IPS DF 6.9 (cell line): ENCODE data around the gene SCFD2.

Experiments
- DNase-seq: peaks from one replicate; pipeline ENCODE4 v3.0.0-alpha.2; 2013; ENCODE audit warnings: low read depth, low spot score
- H3K27ac ChIP-seq: one replicate; pipeline ENCODE4 v1.5.1; 2013; ENCODE audit warnings: low read length, control low read depth
- H3K27me3 ChIP-seq: 2 replicates; pipeline ENCODE4 v1.6.1; 2013; ENCODE audit warnings: mild to moderate bottlenecking, low read length; ENCODE audit not compliant: control insufficient read depth, insufficient read depth
- H3K36me3 ChIP-seq: 2 replicates; pipeline ENCODE4 v1.6.1; 2013; ENCODE audit warnings: low read length; ENCODE audit not compliant: control insufficient read depth, insufficient read depth
- H3K4me1 ChIP-seq: 2 replicates; pipeline ENCODE4 v1.6.1; 2013; ENCODE audit warnings: low read length; ENCODE audit not compliant: control insufficient read depth, insufficient read depth
- H3K4me3 ChIP-seq: 2 replicates; pipeline ENCODE4 v1.5.1; 2013; ENCODE audit warnings: mild to moderate bottlenecking, low read length
- H3K9me3 ChIP-seq: 2 replicates; pipeline ENCODE4 v1.6.1; 2013; ENCODE audit warnings: low read length, inconsistent platforms; ENCODE audit not compliant: control insufficient read depth, insufficient read depth
- WGBS: extraction: QIAGEN DNeasy Blood & Tissue Kit; methylation state at CpG from one replicate; pipeline ENCODE4 v1.1.7; 2013; ENCODE audit warnings: mixed read lengths, missing lambda C conversion rate; ENCODE audit not compliant: insufficient read length, insufficient coverage; 5-methylcytosine and 5-hydroxymethylcytosine counted together

The SCFD2 gene

GRCh38 chr4:52937829-52938228 lies 428.0 kb downstream of the SCFD2 start:
- no peaks in the 10 kb centered on the region for H3K27me3 ChIP-seq
- no peaks in the 10 kb centered on the region for H3K9me3 ChIP-seq
- no peak for DNase-seq
- WGBS, result no CpG with 5 or more reads among the region's 1 CpG
- no peak overlapping the region for H3K27ac ChIP-seq
- no peak overlapping the region for H3K4me3 ChIP-seq
- H3K4me1 ChIP-seq, result no peaks in the 10 kb centered on the region
- H3K36me3 ChIP-seq, result no peaks in the 10 kb centered on the region

- H3K4me1 ChIP-seq, result no peaks in the 10 kb centered on the region
- no peak overlapping the region for H3K4me3 ChIP-seq
- no peak overlapping the region for H3K27ac ChIP-seq
- H3K36me3 ChIP-seq, result no peaks in the 10 kb centered on the region
- H3K9me3 ChIP-seq, result no peaks in the 10 kb centered on the region
- 100% methylated on average over 1 of the region's 2 CpGs for WGBS
- H3K27me3 ChIP-seq, result no peaks in the 10 kb centered on the region
- no peak for DNase-seq
Observed at GRCh38 chr4:52936729-52937128, 429.1 kb downstream of the SCFD2 start.

GRCh38 chr4:52935317-52935716 lies 430.5 kb downstream of the SCFD2 start:
- Histone ChIP-seq H3K27me3 (no peaks in the 10 kb centered on the region), H3K36me3 (no peaks in the 10 kb centered on the region), H3K4me3 (no peak overlapping the region), H3K27ac (no peak overlapping the region), H3K9me3 (no peaks in the 10 kb centered on the region), H3K4me1 (no peaks in the 10 kb centered on the region)
- no peak for DNase-seq
- no CpG with 5 or more reads among the region's 4 CpGs for WGBS

- H3K4me3 ChIP-seq, result no peak overlapping the region
- WGBS, result no CpG with 5 or more reads among the region's 2 CpGs
- H3K4me1 ChIP-seq, result no peaks in the 10 kb centered on the region
- H3K36me3 ChIP-seq, result no peaks in the 10 kb centered on the region
- H3K9me3 ChIP-seq, result no peaks in the 10 kb centered on the region
- no peak overlapping the region for H3K27ac ChIP-seq
- DNase-seq, result no peak
- no peaks in the 10 kb centered on the region for H3K27me3 ChIP-seq
Observed at GRCh38 chr4:52933738-52934137, 432.1 kb downstream of the SCFD2 start.

GRCh38 chr4:52932591-52933470 lies 433.0 kb downstream of the SCFD2 start:
- no peaks in the 10 kb centered on the region for H3K4me1 ChIP-seq
- H3K9me3 ChIP-seq, result no peaks in the 10 kb centered on the region
- H3K36me3 ChIP-seq, result no peaks in the 10 kb centered on the region
- DNase-seq, result no peak
- no peaks in the 10 kb centered on the region for H3K27me3 ChIP-seq
- H3K4me3 ChIP-seq, result no peak overlapping the region
- H3K27ac ChIP-seq, result no peak overlapping the region
- WGBS, result no CpG with 5 or more reads among the region's 5 CpGs

- Histone ChIP-seq H3K27ac (no peak overlapping the region), H3K4me3 (no peak overlapping the region), H3K9me3 (no peaks in the 10 kb centered on the region), H3K4me1 (0 out of 2 replicates have a peak, but pooled peaks cover under 1% of the 10 kb centered on the region), H3K36me3 (no peaks in the 10 kb centered on the region), H3K27me3 (no peaks in the 10 kb centered on the region)
- DNase-seq, result no peak
- WGBS, result no CpG with 5 or more reads among the region's 4 CpGs
Observed at GRCh38 chr4:52931243-52931642, 434.6 kb downstream of the SCFD2 start.

GRCh38 chr4:52926196-52926974 lies 439.5 kb downstream of the SCFD2 start:
- Histone ChIP-seq H3K4me1 (peaks cover 4% of the 10 kb centered on the region; the same call in 1 of the 2 replicates), H3K4me3 (no peak overlapping the region), H3K9me3 (no peaks in the 10 kb centered on the region), H3K27me3 (no peaks in the 10 kb centered on the region), H3K36me3 (no peaks in the 10 kb centered on the region), H3K27ac (no peak overlapping the region)
- no CpG with 5 or more reads among the region's 9 CpGs for WGBS
- DNase-seq, result no peak

GRCh38 chr4:52925531-52925968 lies 440.3 kb downstream of the SCFD2 start:
- no peaks in the 10 kb centered on the region for H3K9me3 ChIP-seq
- H3K36me3 ChIP-seq, result no peaks in the 10 kb centered on the region
- no CpG with 5 or more reads among the region's 3 CpGs for WGBS
- H3K4me3 ChIP-seq, result no peak overlapping the region
- peaks cover 4% of the 10 kb centered on the region; the same call in 1 of the 2 replicates for H3K4me1 ChIP-seq
- no peaks in the 10 kb centered on the region for H3K27me3 ChIP-seq
- DNase-seq, result no peak
- no peak overlapping the region for H3K27ac ChIP-seq

GRCh38 chr4:52919461-52919860 lies 446.4 kb downstream of the SCFD2 start:
- Histone ChIP-seq H3K9me3 (no peaks in the 10 kb centered on the region), H3K4me1 (0 out of 2 replicates have a peak, but pooled peaks cover 2% of the 10 kb centered on the region), H3K27me3 (no peaks in the 10 kb centered on the region), H3K4me3 (no peak overlapping the region), H3K27ac (no peak overlapping the region), H3K36me3 (no peaks in the 10 kb centered on the region)
- no peak for DNase-seq
- no CpG with 5 or more reads among the region's 2 CpGs for WGBS

- H3K27me3 ChIP-seq, result no peaks in the 10 kb centered on the region
- DNase-seq, result no peak
- 0 out of 2 replicates have a peak, but pooled peaks cover 2% of the 10 kb centered on the region for H3K4me1 ChIP-seq
- no CpG with 5 or more reads among the region's 5 CpGs for WGBS
- H3K9me3 ChIP-seq, result no peaks in the 10 kb centered on the region
- no peak overlapping the region for H3K27ac ChIP-seq
- no peak overlapping the region for H3K4me3 ChIP-seq
- H3K36me3 ChIP-seq, result no peaks in the 10 kb centered on the region
Observed at GRCh38 chr4:52917817-52918216, 448.0 kb downstream of the SCFD2 start.
